Caco-2 (cell line): ENCODE data around the gene NGFR. TPM values are rescaled to one million over a fixed set of nuclear protein-coding genes. Genes with fewer than 3 reads are reported as not detected.

Experiments used
- BruUV-seq: library from RNA; stranded (reverse); fragments of 400-500 nt; replicated peaks from 2 replicates; lab custom pipeline; 2021; lab: Mats Ljungman, UMichigan
- CTCF ChIA-PET: fragments of 300-600 bp; sonication (Branson Sonifier 250); formaldehyde crosslinking; loops from one replicate; lab custom pipeline; 2022; ENCODE audit warnings: antibody characterized with exemption; lab: Charles Lee
- POLR2A ChIA-PET: fragments of 300-600 bp; sonication (Branson Sonifier 250); formaldehyde crosslinking; loops from one replicate; lab custom pipeline; 2022; ENCODE audit warnings: antibody characterized with exemption; lab: Charles Lee
- DNase-seq, 2 experiments: peaks; one replicate each; pipeline versions ENCODE4 v3.0.0 to v3.0.0-alpha.2; 2020 to 2022
- H3K27me3 ChIP-seq: replicated peaks from 2 replicates; pipeline ENCODE4 v1.6.0; 2011; ENCODE audit warnings: low read length; ENCODE audit not compliant: control insufficient read depth, insufficient read depth
- H3K36me3 ChIP-seq: 2 replicates; pipeline ENCODE4 v1.5.1; 2011; ENCODE audit warnings: low read length; ENCODE audit not compliant: control insufficient read depth, insufficient read depth
- H3K4me1 ChIP-seq: fragments of 250-450 bp; sonication (Bioruptor Pico); 2 replicates; pipeline ENCODE4 v1.5.1; 2020; ENCODE audit warnings: mild to moderate bottlenecking
- H3K4me3 ChIP-seq: 2 replicates; pipeline ENCODE4 v1.5.1; 2011; ENCODE audit warnings: low read depth, mild to moderate bottlenecking, control low read depth, low read length
- H3K9me3 ChIP-seq: fragments of 250-450 bp; sonication (Bioruptor Pico); 2 replicates; pipeline ENCODE4 v1.5.1; 2020; ENCODE audit warnings: mild to moderate bottlenecking, moderate library complexity
- H3K27ac Mint-ChIP-seq: one replicate; pipeline ENCODE4 v1.8.0; 2022; ENCODE audit warnings: mixed read lengths; ENCODE audit not compliant: unreplicated experiment
- H3K27me3 Mint-ChIP-seq: one replicate; pipeline ENCODE4 v1.8.0; 2022; ENCODE audit warnings: mixed read lengths; ENCODE audit not compliant: insufficient read depth, unreplicated experiment
- H3K36me3 Mint-ChIP-seq: one replicate; pipeline ENCODE4 v1.8.0; 2022; ENCODE audit warnings: mild to moderate bottlenecking, mixed read lengths; ENCODE audit not compliant: insufficient read depth, unreplicated experiment
- H3K4me1 Mint-ChIP-seq: one replicate; pipeline ENCODE4 v1.8.0; 2022; ENCODE audit warnings: low read depth, mixed read lengths; ENCODE audit not compliant: unreplicated experiment
- H3K4me3 Mint-ChIP-seq: one replicate; pipeline ENCODE4 v1.8.0; 2022; ENCODE audit warnings: mild to moderate bottlenecking, moderate library complexity, mixed read lengths; ENCODE audit not compliant: unreplicated experiment
- H3K9me3 Mint-ChIP-seq: one replicate; pipeline ENCODE4 v1.8.0; 2022; ENCODE audit warnings: mixed read lengths; ENCODE audit not compliant: unreplicated experiment
- intact Hi-C: fragments of 100-400 bp; cut with micrococcal nuclease; formaldehyde crosslinking; loops from one replicate; pipeline ENCODE4 v1.10.0; 2022; ENCODE audit not compliant: unreplicated experiment
- total RNA-seq: library from RNA; stranded (reverse); gene quantifications from 2 replicates; pipeline ENCODE4 v1.2.3, GENCODE V29; 2022
- TF ChIP-seq, protein P1 (sequence below), 2 experiments: fragments of 200-600 bp in 1 of 2; IDR thresholded peaks; 1 replicate in 1 of 2; 2 replicates in 1 of 2; pipeline versions ENCODE4 v1.5.1 to v1.8.0; 2011 to 2022; ENCODE audit warnings: antibody characterized with exemption in 1 of 2, control low read depth in 1 of 2, inconsistent platforms in 1 of 2, low read depth in 1 of 2, low read length in 1 of 2, mild to moderate bottlenecking in 1 of 2, moderate library complexity in 1 of 2; ENCODE audit not compliant: insufficient read depth in 1 of 2, severe bottlenecking in 1 of 2, unreplicated experiment in 1 of 2

NGFR gene
- total RNA-seq, 1 experiment from 2014 or later, result 1.6 TPM

DNA sequence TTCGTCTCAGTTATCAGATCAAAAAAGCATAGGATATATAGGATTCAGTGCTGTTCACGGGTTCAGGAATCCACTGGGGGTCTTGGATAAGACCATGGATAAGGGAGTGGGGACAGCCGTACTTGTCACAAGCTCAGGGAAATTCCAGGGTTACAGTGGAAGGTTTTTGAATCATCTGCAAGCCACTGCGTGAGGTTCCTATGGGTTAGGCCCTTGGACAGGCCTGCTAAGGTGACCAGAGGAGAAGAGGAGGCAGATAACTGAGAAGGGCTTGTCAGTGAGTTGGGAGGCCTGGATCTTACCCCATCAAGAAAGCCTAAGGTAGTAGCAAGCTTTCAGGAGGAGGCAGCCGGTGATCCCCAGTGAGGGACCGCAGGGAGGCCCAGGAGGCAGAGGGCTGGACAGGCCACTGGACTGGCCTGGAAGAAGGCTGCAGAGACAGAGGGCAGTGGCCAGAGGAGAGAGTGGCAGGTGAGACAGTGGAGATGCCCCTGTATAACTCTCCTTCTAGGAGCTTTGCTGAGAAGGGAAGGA, 27.3 kb downstream of the NGFR start:
- Mint-ChIP-seq H3K4me3 (no peak overlapping the region), H3K36me3 (no peaks in the 10 kb centered on the region), H3K9me3 (no peaks in the 10 kb centered on the region), H3K27ac (no peak overlapping the region), H3K4me1 (no peaks in the 10 kb centered on the region), H3K27me3 (peaks cover 15% of the 10 kb centered on the region)
- peak in 1 of 2 experiments; percentile 32 for DNase-seq
- TF ChIP-seq, protein P1, sequence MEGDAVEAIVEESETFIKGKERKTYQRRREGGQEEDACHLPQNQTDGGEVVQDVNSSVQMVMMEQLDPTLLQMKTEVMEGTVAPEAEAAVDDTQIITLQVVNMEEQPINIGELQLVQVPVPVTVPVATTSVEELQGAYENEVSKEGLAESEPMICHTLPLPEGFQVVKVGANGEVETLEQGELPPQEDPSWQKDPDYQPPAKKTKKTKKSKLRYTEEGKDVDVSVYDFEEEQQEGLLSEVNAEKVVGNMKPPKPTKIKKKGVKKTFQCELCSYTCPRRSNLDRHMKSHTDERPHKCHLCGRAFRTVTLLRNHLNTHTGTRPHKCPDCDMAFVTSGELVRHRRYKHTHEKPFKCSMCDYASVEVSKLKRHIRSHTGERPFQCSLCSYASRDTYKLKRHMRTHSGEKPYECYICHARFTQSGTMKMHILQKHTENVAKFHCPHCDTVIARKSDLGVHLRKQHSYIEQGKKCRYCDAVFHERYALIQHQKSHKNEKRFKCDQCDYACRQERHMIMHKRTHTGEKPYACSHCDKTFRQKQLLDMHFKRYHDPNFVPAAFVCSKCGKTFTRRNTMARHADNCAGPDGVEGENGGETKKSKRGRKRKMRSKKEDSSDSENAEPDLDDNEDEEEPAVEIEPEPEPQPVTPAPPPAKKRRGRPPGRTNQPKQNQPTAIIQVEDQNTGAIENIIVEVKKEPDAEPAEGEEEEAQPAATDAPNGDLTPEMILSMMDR (IDR thresholded peaks at IDR 0.05; ENCODE audit: insufficient read depth in 1 of 2, low read depth in 1 of 2, low read length in 1 of 2, severe bottlenecking in 1 of 2, unreplicated experiment in 1 of 2), result no peak
- BruUV-seq, result no TSS peak
- no peak overlapping the region for H3K4me3 ChIP-seq
- H3K4me1 ChIP-seq, result no peaks in the 10 kb centered on the region
- no peaks in the 10 kb centered on the region for H3K9me3 ChIP-seq
- POLR2A ChIA-PET, result no interaction called here
- H3K36me3 ChIP-seq, result no peaks in the 10 kb centered on the region
- CTCF ChIA-PET, result interaction anchor here (0.8 to 1.3 kb wide), 4 partner anchors 9 to 114 kb away, joined by 3 to 5 read pairs (median 4); no protein-coding TSS in a partner anchor
- no peaks in the 10 kb centered on the region for H3K27me3 ChIP-seq
- intact Hi-C loops, result no loop called here

DNA sequence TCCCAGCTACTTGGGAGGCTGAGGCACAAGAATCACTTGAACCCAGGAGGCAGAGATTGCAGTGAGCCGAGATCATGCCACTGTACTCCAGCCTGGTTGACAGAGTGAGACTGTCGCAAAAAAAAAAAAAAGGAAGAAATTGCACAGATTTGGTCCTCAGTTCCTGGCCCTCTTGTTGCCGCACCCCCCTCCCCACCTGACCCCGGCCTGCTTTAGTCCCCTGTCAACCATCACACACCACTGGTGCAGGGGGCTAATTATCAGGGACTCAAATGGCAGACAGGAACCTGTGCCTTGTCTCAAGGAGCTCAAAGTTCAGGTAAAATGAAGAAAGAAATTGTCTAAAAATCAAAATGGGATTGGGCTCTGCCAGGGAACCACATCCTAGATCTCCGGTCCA, 28.1 kb downstream of the NGFR start:
- Mint-ChIP-seq H3K36me3 (no peaks in the 10 kb centered on the region), H3K27me3 (peaks cover 17% of the 10 kb centered on the region), H3K9me3 (no peaks in the 10 kb centered on the region), H3K27ac (no peak overlapping the region), H3K4me1 (no peaks in the 10 kb centered on the region), H3K4me3 (no peak overlapping the region)
- DNase-seq, result peak in 1 of 2 experiments; percentile 28
- intact Hi-C loops, result no loop called here
- Histone ChIP-seq H3K4me1 (no peaks in the 10 kb centered on the region), H3K4me3 (no peak overlapping the region), H3K27me3 (no peaks in the 10 kb centered on the region), H3K36me3 (no peaks in the 10 kb centered on the region), H3K9me3 (no peaks in the 10 kb centered on the region)
- ChIA-PET CTCF (interaction anchor here (0.6 to 1.3 kb wide), 6 partner anchors 9 to 168 kb away, joined by 3 to 5 read pairs (median 4); no protein-coding TSS in a partner anchor), POLR2A (interaction anchor here (0.6 kb wide), 1 partner anchor 241 kb away, joined by 3 read pairs; the partner anchor contains the start of gene FAM117A)
- BruUV-seq, result no TSS peak
- TF ChIP-seq, protein P1 (IDR thresholded peaks at IDR 0.05; ENCODE audit: insufficient read depth in 1 of 2, low read depth in 1 of 2, low read length in 1 of 2, severe bottlenecking in 1 of 2, unreplicated experiment in 1 of 2), result no peak

DNA sequence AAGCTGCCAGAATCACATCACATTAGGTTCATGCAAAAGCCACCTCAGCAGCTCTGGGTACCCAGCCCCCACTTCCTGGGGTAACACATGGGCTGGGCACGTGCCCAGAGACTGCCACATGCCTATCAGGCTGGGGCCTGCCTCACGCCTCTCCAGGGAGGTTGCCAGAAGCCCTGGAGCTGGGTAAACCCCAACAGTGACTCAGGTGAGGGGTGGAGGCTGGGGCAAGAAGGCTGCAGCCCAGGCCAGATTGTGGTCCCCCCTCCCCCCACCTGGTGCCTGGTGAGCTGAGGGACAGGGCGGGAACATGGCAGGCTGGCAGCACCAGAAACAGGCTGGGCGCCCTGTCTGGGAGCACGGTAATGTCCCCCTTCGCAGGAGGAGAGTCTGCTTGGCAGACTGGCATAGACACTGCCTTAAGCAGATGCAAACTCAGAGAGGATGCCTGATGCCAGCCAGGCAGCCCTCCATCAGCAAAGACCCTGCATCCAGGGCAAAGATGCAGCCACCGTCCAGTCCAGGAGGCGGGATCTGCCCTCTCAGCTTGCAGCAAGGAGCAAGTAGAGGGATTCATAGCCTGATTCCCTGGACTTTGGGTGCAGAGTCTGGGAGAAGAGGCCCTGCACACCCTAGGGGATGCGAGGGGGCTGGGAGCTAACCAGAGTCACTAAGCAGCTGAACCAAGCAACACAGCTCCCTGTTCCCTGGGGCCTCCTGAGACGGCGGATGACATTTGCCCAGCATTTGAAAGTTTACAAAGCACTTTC, 28.8 kb downstream of the NGFR start:
- POLR2A ChIA-PET, result no interaction called here
- Histone ChIP-seq H3K4me1 (no peaks in the 10 kb centered on the region), H3K9me3 (no peaks in the 10 kb centered on the region), H3K27me3 (no peaks in the 10 kb centered on the region), H3K36me3 (no peaks in the 10 kb centered on the region), H3K4me3 (no peak overlapping the region)
- TF ChIP-seq, protein P1 (IDR thresholded peaks at IDR 0.05; ENCODE audit: insufficient read depth in 1 of 2, low read depth in 1 of 2, low read length in 1 of 2, severe bottlenecking in 1 of 2, unreplicated experiment in 1 of 2), result no peak
- Mint-ChIP-seq H3K4me3 (no peak overlapping the region), H3K4me1 (no peaks in the 10 kb centered on the region), H3K27ac (no peak overlapping the region), H3K36me3 (no peaks in the 10 kb centered on the region), H3K27me3 (peaks cover 19% of the 10 kb centered on the region), H3K9me3 (no peaks in the 10 kb centered on the region)
- no TSS peak for BruUV-seq
- intact Hi-C loops, result no loop called here
- peak in 1 of 2 experiments; percentile 46 for DNase-seq
- CTCF ChIA-PET, result interaction anchor here (0.6 to 1.3 kb wide), 4 partner anchors 10 to 167 kb away, joined by 3 to 5 read pairs (median 4); no protein-coding TSS in a partner anchor
